HepG2 (cell line): ENCODE results near the gene GPR162. TPM values are rescaled to one million over a fixed set of nuclear protein-coding genes. Genes with fewer than 3 reads are reported as not detected.

Experiments
- ATAC-seq: fragments of 200-7000 bp; cut with Tn5 transposase; 3 replicates; pipeline ENCODE4 v1.9.1; 2020; ENCODE audit warnings: mild to moderate bottlenecking, moderate library complexity
- BruUV-seq: library from RNA; stranded (reverse); fragments of 400-500 nt; replicated peaks from 2 replicates; lab custom pipeline; 2021; lab: Mats Ljungman, UMichigan
- CTCF ChIA-PET: fragments of 300-600 bp; formaldehyde crosslinking; extraction: SDS; loops from one replicate; lab custom pipeline; 2021; ENCODE audit warnings: low total read pairs, inconsistent platforms, low intra/inter-chr PET ratio; lab: Yijun Ruan, JAX
- POLR2A ChIA-PET: fragments of 350-600 bp; sonication (Branson Sonifier 250); formaldehyde crosslinking; loops from one replicate; lab custom pipeline; 2020; ENCODE audit warnings: antibody characterized with exemption, inconsistent platforms; lab: Yijun Ruan, JAX
- DNase-seq: peaks from one replicate; pipeline ENCODE4 v3.0.0-alpha.2; 2015; ENCODE audit warnings: low spot score
- FAIRE-seq: peaks from 3 replicates; lab custom pipeline; 2011; peaks lifted over from hg19 to GRCh38; lab: Jason Lieb, UNC
- H2AFZ ChIP-seq: one replicate; pipeline ENCODE4 v1.6.1; 2011; ENCODE audit warnings: low read length, inconsistent platforms
- H3K27ac ChIP-seq: fragments of 300-600 bp; 3 replicates; pipeline ENCODE4 v1.8.0; 2011; ENCODE audit warnings: mixed run types, mild to moderate bottlenecking, mixed read lengths, low read length, inconsistent platforms; ENCODE audit not compliant: insufficient read depth; ENCODE audit errors: extremely low read length
- H3K27me3 ChIP-seq, 2 experiments: fragments of 200-600 bp in 1 of 2; 2 replicates in 1 of 2; 3 replicates in 1 of 2; pipeline versions ENCODE4 v1.6.0 to v1.8.0; 2011; ENCODE audit warnings: low read length in 2 of 2, mild to moderate bottlenecking in 2 of 2, moderate library complexity in 2 of 2, inconsistent platforms in 1 of 2; ENCODE audit not compliant: insufficient read depth in 2 of 2, control insufficient read depth in 1 of 2
- H3K36me3 ChIP-seq, 2 experiments: fragments of 200-600 bp in 1 of 2; replicated peaks in 1 of 2; 2 replicates in 1 of 2; 3 replicates in 1 of 2; pipeline versions ENCODE4 v1.5.1 to v1.8.0; 2011; ENCODE audit warnings: low read length in 2 of 2, inconsistent platforms in 1 of 2; ENCODE audit not compliant: insufficient read depth in 2 of 2, control insufficient read depth in 1 of 2
- H3K4me1 ChIP-seq: 2 replicates; pipeline ENCODE4 v1.5.1; 2012; ENCODE audit warnings: low read length, inconsistent platforms; ENCODE audit not compliant: insufficient read depth
- H3K4me2 ChIP-seq: 2 replicates; pipeline ENCODE4 v1.6.0; 2011; ENCODE audit warnings: low read depth, low read length, inconsistent platforms
- H3K4me3 ChIP-seq, 3 experiments: fragments of 200-600 bp in 1 of 3; sonication (generic), shearing (Covaris generic) in 1 of 3; replicated peaks in 1 of 3; 2 replicates each; pipeline ENCODE4 v1.5.1; 2011 to 2016; ENCODE audit warnings: low read length in 3 of 3, inconsistent platforms in 2 of 3, low read depth in 2 of 3, mild to moderate bottlenecking in 2 of 3, control low read depth in 1 of 3, mixed read lengths in 1 of 3; ENCODE audit not compliant: insufficient read depth in 1 of 3
- H3K79me2 ChIP-seq: one replicate; pipeline ENCODE4 v1.6.1; 2011; ENCODE audit warnings: low read length, inconsistent platforms; ENCODE audit not compliant: insufficient read depth
- H3K9ac ChIP-seq: 2 replicates; pipeline ENCODE4 v1.6.0; 2011; ENCODE audit warnings: mild to moderate bottlenecking, low read depth, low read length, inconsistent platforms; ENCODE audit not compliant: insufficient read depth
- H3K9me3 ChIP-seq: 2 replicates; pipeline ENCODE4 v1.5.1; 2012; ENCODE audit warnings: mild to moderate bottlenecking, low read length
- H4K20me1 ChIP-seq: 2 replicates; pipeline ENCODE4 v1.6.0; 2011; ENCODE audit warnings: inconsistent platforms, mild to moderate bottlenecking, low read length, moderate library complexity; ENCODE audit not compliant: insufficient read depth
- ARNT ChIP-seq: fragments of 450-650 bp; IDR thresholded peaks from 2 replicates; pipeline ENCODE4 v1.6.1; 2017
- ARNTL ChIP-seq: sonication (generic); formaldehyde crosslinking; IDR thresholded peaks from 2 replicates; pipeline ENCODE4 v1.4.0; 2020; ENCODE audit warnings: mild to moderate bottlenecking, missing genetic modification reagents
- DNMT1 ChIP-seq: sonication (generic); formaldehyde crosslinking; IDR thresholded peaks from 2 replicates; pipeline ENCODE4 v1.5.1; 2020; ENCODE audit warnings: mild to moderate bottlenecking, missing genetic modification reagents
- HDAC1 ChIP-seq: sonication (generic); formaldehyde crosslinking; IDR thresholded peaks from 2 replicates; pipeline ENCODE4 v1.5.1; 2020; ENCODE audit warnings: mild to moderate bottlenecking, missing genetic modification reagents
- IKZF4 ChIP-seq: sonication (generic); formaldehyde crosslinking; IDR thresholded peaks from 2 replicates; pipeline ENCODE4 v1.5.1; 2020; ENCODE audit warnings: borderline replicate concordance, mild to moderate bottlenecking, low read depth, missing genetic modification reagents; ENCODE audit errors: not compliant biosample characterization
- MAX ChIP-seq: IDR thresholded peaks from 2 replicates; pipeline ENCODE4 v1.6.1; 2012; ENCODE audit warnings: inconsistent platforms
- PAX8 ChIP-seq: sonication (generic); formaldehyde crosslinking; IDR thresholded peaks from 2 replicates; pipeline ENCODE4 v1.8.0; 2022; ENCODE audit warnings: mild to moderate bottlenecking, missing genetic modification reagents, borderline replicate concordance
- SP5 ChIP-seq: IDR thresholded peaks from 2 replicates; pipeline ENCODE4 v1.6.1; 2016; ENCODE audit warnings: low read depth, borderline replicate concordance
- ZFY ChIP-seq: sonication (generic); formaldehyde crosslinking; IDR thresholded peaks from 2 replicates; pipeline ENCODE4 v1.4.0; 2020; ENCODE audit warnings: missing genetic modification reagents
- ZNF333 ChIP-seq: sonication (generic); formaldehyde crosslinking; IDR thresholded peaks from 2 replicates; pipeline ENCODE4 v1.4.0; 2020; ENCODE audit warnings: mild to moderate bottlenecking, missing genetic modification reagents, borderline replicate concordance
- ZNF337 ChIP-seq: sonication (generic); formaldehyde crosslinking; IDR thresholded peaks from 2 replicates; pipeline ENCODE4 v1.5.1; 2020; ENCODE audit warnings: missing genetic modification reagents, low read depth, mild to moderate bottlenecking, borderline replicate concordance
- ZNF512B ChIP-seq: sonication (generic); formaldehyde crosslinking; IDR thresholded peaks from 2 replicates; pipeline ENCODE4 v1.5.1; 2020; ENCODE audit warnings: missing genetic modification reagents, mild to moderate bottlenecking, borderline replicate concordance
- ZNF614 ChIP-seq: IDR thresholded peaks from 2 replicates; pipeline ENCODE4 v1.6.1; 2018; ENCODE audit warnings: missing biosample characterization, missing genetic modification reagents, inconsistent platforms, borderline replicate concordance
- ZNF788 ChIP-seq: sonication (generic); formaldehyde crosslinking; IDR thresholded peaks from 2 replicates; pipeline ENCODE4 v1.5.0; 2020; ENCODE audit warnings: mild to moderate bottlenecking, missing genetic modification reagents, borderline replicate concordance
- ZZZ3 ChIP-seq: sonication (generic); formaldehyde crosslinking; IDR thresholded peaks from 2 replicates; pipeline ENCODE4 v1.4.0; 2020; ENCODE audit warnings: missing genetic modification reagents, mild to moderate bottlenecking, borderline replicate concordance
- WGBS: methylation state at CpG from one replicate; pipeline ENCODE4 v1.1.6; 2017; ENCODE audit warnings: low lambda C conversion rate; 5-methylcytosine and 5-hydroxymethylcytosine counted together
- in situ Hi-C: cut with HindIII; loops from 2 replicates; pipeline ENCODE4 v1.10.0; 2017; ENCODE audit warnings: low pct_unique_long_range_greater_than_20kb; ENCODE audit not compliant: extremely low pct_ligation_motif_present
- intact Hi-C: fragments of 100-400 bp; cut with micrococcal nuclease; formaldehyde crosslinking; loops from one replicate; pipeline ENCODE4 v1.10.0; 2022; ENCODE audit not compliant: unreplicated experiment
- polyA plus RNA-seq, 8 experiments: library from polyadenylated mRNA; depleted of rRNA in 3 of 8; stranded (reverse) in 7 of 8; unstranded in 1 of 8; fragments of >200 nt; fragmentation: Illumina TruSeq in 4 of 8; extraction: Trizol in 4 of 8; gene quantifications; 2 replicates each; pipeline versions ENCODE4 v1.2.1 to v1.2.3, GENCODE V29; 2011 to 2016; ENCODE audit warnings: low read depth in 4 of 8, missing spikeins in 1 of 8, mixed read lengths in 1 of 8; ENCODE audit not compliant: insufficient read depth in 1 of 8
- total RNA-seq, 5 experiments: library from RNA; depleted of rRNA; stranded (reverse); fragments of >200 nt; fragmentation: Illumina TruSeq; extraction: Trizol; gene quantifications; 2 replicates each; pipeline ENCODE4 v1.2.3, GENCODE V29; 2016; ENCODE audit warnings: low read depth in 1 of 5
- TF ChIP-seq, protein P1 (sequence below): IDR thresholded peaks from 2 replicates; pipeline ENCODE4 v1.6.1; 2016; ENCODE audit warnings: missing genetic modification reagents, missing compliant biosample characterization

The GPR162 gene
- total and polyA plus RNA-seq, 2 of the 13 experiments (the other 11 are each of a cell fraction or from before 2014, with no cell fraction given), result 0.08 TPM; not detected in 1

GRCh38 chr12:6810758-6811157 lies 10.9 kb upstream of the GPR162 start:
- H3K27me3 ChIP-seq, result peaks cover 0 to 5% of the 10 kb centered on the region in 2 experiments; a peak in 1 of 5 replicates
- TF ChIP-seq IKZF4 (CRISPR knock-in tag) (no peak), ARNT (no peak), HDAC1 (CRISPR knock-in tag) (no peak)
- TF ChIP-seq, all 625 proteins: peak for 0
- H3K4me2 ChIP-seq, result no peak overlapping the region
- peaks cover 8% of the 10 kb centered on the region; the same call in 1 of the 2 replicates for H3K4me1 ChIP-seq
- ChIA-PET CTCF (no interaction called here), POLR2A (no interaction called here)
- no TSS peak for BruUV-seq
- no peaks in the 10 kb centered on the region for H4K20me1 ChIP-seq
- in situ Hi-C loops, result no loop called here
- FAIRE-seq (no peak), ATAC-seq (peak; percentile 47; the same call in 2 of the 3 replicates), DNase-seq (no peak)
- no peaks in the 10 kb centered on the region for H3K9me3 ChIP-seq
- 36% methylated on average over 1 of the region's 1 CpG for WGBS
- no peaks in the 10 kb centered on the region for H3K36me3 ChIP-seq
- no peak overlapping the region for H3K27ac ChIP-seq
- intact Hi-C loops, result no loop called here
- no peak overlapping the region for H2AFZ ChIP-seq
- no peaks in the 10 kb centered on the region for H3K79me2 ChIP-seq
- H3K9ac ChIP-seq, result no peak overlapping the region
- H3K4me3 ChIP-seq, result no peak overlapping the region

GRCh38 chr12:6813363-6813762 lies 8.3 kb upstream of the GPR162 start:
- BruUV-seq, result no TSS peak
- peaks cover 23% of the 10 kb centered on the region for H3K4me1 ChIP-seq
- no peak overlapping the region for H3K4me3 ChIP-seq
- H3K9ac ChIP-seq, result no peak overlapping the region
- no peak overlapping the region for H3K4me2 ChIP-seq
- ChIA-PET CTCF (no interaction called here), POLR2A (interaction anchor here (1.1 kb wide), 1 partner anchor 21 kb away, joined by 3 read pairs; no protein-coding TSS in a partner anchor)
- H3K27me3 ChIP-seq, result peaks cover 2 to 17% of the 10 kb centered on the region in 2 experiments; a peak in 2 of 5 replicates
- H3K9me3 ChIP-seq, result no peaks in the 10 kb centered on the region
- no peaks in the 10 kb centered on the region for H4K20me1 ChIP-seq
- no peaks in the 10 kb centered on the region for H3K79me2 ChIP-seq
- H3K36me3 ChIP-seq, result no peaks in the 10 kb centered on the region
- in situ Hi-C loops (no loop called here), intact Hi-C loops (no loop called here)
- H3K27ac ChIP-seq, result no peak overlapping the region
- DNase-seq (no peak), FAIRE-seq (no peak), ATAC-seq (no peak)
- H2AFZ ChIP-seq, result no peak overlapping the region
- 49% methylated on average over 4 of the region's 4 CpGs for WGBS
- TF ChIP-seq MAX (no peak), ZNF333 (CRISPR knock-in tag) (no peak), SP5 (CRISPR knock-in tag) (no peak), PAX8 (CRISPR knock-in tag) (no peak), DNMT1 (no peak), ZNF788 (CRISPR knock-in tag) (no peak), ZNF512B (CRISPR knock-in tag) (no peak), ZNF337 (CRISPR knock-in tag) (no peak), ZFY (CRISPR knock-in tag) (no peak), ARNTL (CRISPR knock-in tag) (no peak), ZNF614 (CRISPR knock-in tag) (no peak), ZZZ3 (CRISPR knock-in tag) (no peak)
- TF ChIP-seq, protein P1, sequence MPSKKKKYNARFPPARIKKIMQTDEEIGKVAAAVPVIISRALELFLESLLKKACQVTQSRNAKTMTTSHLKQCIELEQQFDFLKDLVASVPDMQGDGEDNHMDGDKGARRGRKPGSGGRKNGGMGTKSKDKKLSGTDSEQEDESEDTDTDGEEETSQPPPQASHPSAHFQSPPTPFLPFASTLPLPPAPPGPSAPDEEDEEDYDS (CRISPR knock-in tag), result no peak
